ENCODE measurements around the gene RPP25L. TPM values are rescaled to one million over a fixed set of nuclear protein-coding genes. Genes with fewer than 3 reads are reported as not detected.

The RPP25L gene
- total and polyA plus RNA-seq, 2 experiments from 2014 or later: 16.4 to 25.1 TPM

- peak overlapping the region; percentile 73 for H3K4me3 Mint-ChIP-seq
- TF ChIP-seq NANOG (IDR thresholded peaks at IDR 0.05; ENCODE audit: borderline replicate concordance) (no peak), ZNF462 (CRISPR knock-in tag; IDR thresholded peaks at IDR 0.05) (no peak), EZH2 (IDR thresholded peaks at IDR 0.05; ENCODE audit: low read depth, unreplicated experiment) (no peak), ZNF331 (CRISPR knock-in tag; IDR thresholded peaks at IDR 0.05; ENCODE audit: low read depth) (no peak), CREB1 (CRISPR knock-in tag; IDR thresholded peaks at IDR 0.05; ENCODE audit: low read depth) (no peak), CTCF (conservative IDR thresholded peaks at IDR 0.05; ENCODE audit: low read depth in 2 of 2) (no peak), REST (IDR thresholded peaks at IDR 0.05; ENCODE audit: unreplicated experiment) (no peak), ETS1 (IDR thresholded peaks at IDR 0.05) (no peak), JUNB (IDR thresholded peaks at IDR 0.05; ENCODE audit: unreplicated experiment) (no peak), ZNF114 (CRISPR knock-in tag; IDR thresholded peaks at IDR 0.05) (no peak), EZH2phosphoT487 (IDR thresholded peaks at IDR 0.05; ENCODE audit: unreplicated experiment) (no peak), STAT1 (IDR thresholded peaks at IDR 0.05; ENCODE audit: unreplicated experiment) (no peak)
- Histone ChIP-seq H3K4me2 (peak overlapping the region; percentile 81), H3K79me2 (replicated peaks; ENCODE audit: insufficient read depth) (no peaks in the 10 kb centered on the region), H3K36me3 (ENCODE audit: insufficient read depth) (no peaks in the 10 kb centered on the region), H3K9me2 (ENCODE audit: insufficient read depth) (no peaks in the 10 kb centered on the region), H3K4me3 (peak overlapping the region; percentile 54), H3K27me3 (ENCODE audit: insufficient read depth) (peaks cover 86% of the 10 kb centered on the region), H2AFZ (no peak overlapping the region), H3K27ac (ENCODE audit: low read depth) (no peak overlapping the region), H3F3A (replicated peaks; ENCODE audit: low read depth) (0 out of 2 replicates have a peak, but pooled peaks cover 3% of the 10 kb centered on the region), H3K4me1 (ENCODE audit: insufficient read depth) (peaks cover 9% of the 10 kb centered on the region; the same call in 1 of the 2 replicates), H4K20me1 (replicated peaks; ENCODE audit: insufficient read depth) (no peaks in the 10 kb centered on the region; the same call in none of the 2 replicates)
- H3K36me3 Mint-ChIP-seq (ENCODE audit: low read depth): peaks cover 9% of the 10 kb centered on the region; the same call in 2 of the 3 replicates
- H3K27me3 Mint-ChIP-seq (ENCODE audit: insufficient read depth, low read depth, poor library complexity): peaks cover 70% of the 10 kb centered on the region
- no peak; the same call in 2 of the 3 replicates for ATAC-seq
- no peak overlapping the region for H3K27ac Mint-ChIP-seq
- H3K4me1 Mint-ChIP-seq: peaks cover 25% of the 10 kb centered on the region
- peaks cover 4% of the 10 kb centered on the region; the same call in 1 of the 3 replicates for H3K9me3 Mint-ChIP-seq
- DNase-seq (ENCODE audit: low spot score): no peak
Measured at GRCh38 chr9:34629491-34629808, 17.6 kb upstream of the RPP25L start.
